H9 (cell line): Measurements from ENCODE around the gene KIAA1671. TPM values are rescaled to one million over a fixed set of nuclear protein-coding genes. Genes with fewer than 3 reads are reported as not detected.

Source experiments
- DNase-seq: peaks from one replicate; pipeline ENCODE4 v3.0.0-alpha.2; 2017
- H2AFZ ChIP-seq: one replicate; pipeline ENCODE4 v1.6.1; 2013; ENCODE audit warnings: mild to moderate bottlenecking, low read length, control low read depth, moderate library complexity
- H2AK5ac ChIP-seq: 2 replicates; pipeline ENCODE4 v1.6.1; 2013; ENCODE audit warnings: low read length, control low read depth, mixed read lengths; ENCODE audit not compliant: insufficient read length
- H2BK120ac ChIP-seq: one replicate; pipeline ENCODE4 v1.6.1; 2013; ENCODE audit warnings: low read depth, mild to moderate bottlenecking, low read length, control low read depth, inconsistent platforms; ENCODE audit not compliant: poor library complexity, severe bottlenecking
- H2BK12ac ChIP-seq: 2 replicates; pipeline ENCODE4 v1.6.1; 2013; ENCODE audit warnings: low read length, control low read depth, mixed read lengths, low read depth; ENCODE audit not compliant: insufficient read length
- H2BK15ac ChIP-seq: 2 replicates; pipeline ENCODE4 v1.6.1; 2013; ENCODE audit warnings: low read depth, low read length, control low read depth
- H2BK20ac ChIP-seq: one replicate; pipeline ENCODE4 v1.6.1; 2013; ENCODE audit warnings: low read depth, mild to moderate bottlenecking, low read length, control low read depth, inconsistent platforms; ENCODE audit not compliant: poor library complexity, severe bottlenecking
- H2BK5ac ChIP-seq: 2 replicates; pipeline ENCODE4 v1.6.1; 2013; ENCODE audit warnings: low read length, control low read depth, mixed read lengths; ENCODE audit not compliant: insufficient read length
- H3K14ac ChIP-seq: 2 replicates; pipeline ENCODE4 v1.6.1; 2013; ENCODE audit warnings: low read length, control low read depth; ENCODE audit not compliant: insufficient read depth
- H3K18ac ChIP-seq: 2 replicates; pipeline ENCODE4 v1.6.1; 2013; ENCODE audit warnings: low read depth, mild to moderate bottlenecking, mixed read lengths, low read length, control low read depth; ENCODE audit not compliant: insufficient read length
- H3K23ac ChIP-seq: 2 replicates; pipeline ENCODE4 v1.6.1; 2013; ENCODE audit warnings: low read length, control low read depth, mixed read lengths, low read depth; ENCODE audit not compliant: insufficient read length
- H3K23me2 ChIP-seq: 2 replicates; pipeline ENCODE4 v1.6.1; 2013; ENCODE audit warnings: low read depth, mild to moderate bottlenecking, mixed read lengths, low read length, control low read depth; ENCODE audit not compliant: insufficient read length, poor library complexity, severe bottlenecking
- H3K27ac ChIP-seq: 2 replicates; pipeline ENCODE4 v1.5.1; 2013; ENCODE audit warnings: low read length, control low read depth, mixed read lengths, low read depth; ENCODE audit not compliant: insufficient read length
- H3K27me3 ChIP-seq: 2 replicates; pipeline ENCODE4 v1.6.1; 2013; ENCODE audit warnings: low read length, control low read depth, inconsistent platforms; ENCODE audit not compliant: insufficient read depth
- H3K4ac ChIP-seq: 2 replicates; pipeline ENCODE4 v1.6.1; 2013; ENCODE audit warnings: low read depth, mild to moderate bottlenecking, control low read depth, inconsistent platforms, low read length, moderate library complexity
- H3K4me1 ChIP-seq: 2 replicates; pipeline ENCODE4 v1.6.1; 2013; ENCODE audit warnings: low read length, control low read depth, inconsistent platforms; ENCODE audit not compliant: insufficient read depth
- H3K4me2 ChIP-seq: 2 replicates; pipeline ENCODE4 v1.6.1; 2013; ENCODE audit warnings: low read length, control low read depth, mixed read lengths; ENCODE audit not compliant: insufficient read length, insufficient read depth
- H3K56ac ChIP-seq: 2 replicates; pipeline ENCODE4 v1.6.1; 2013; ENCODE audit warnings: low read depth, mild to moderate bottlenecking, mixed read lengths, low read length, control low read depth; ENCODE audit not compliant: insufficient read length
- H3K79me1 ChIP-seq: 2 replicates; pipeline ENCODE4 v1.6.1; 2013; ENCODE audit warnings: low read depth, mild to moderate bottlenecking, moderate library complexity, low read length, control low read depth, inconsistent platforms; ENCODE audit not compliant: insufficient read depth, poor library complexity, severe bottlenecking
- H3K79me2 ChIP-seq: 2 replicates; pipeline ENCODE4 v1.6.1; 2013; ENCODE audit warnings: low read length, control low read depth, inconsistent platforms; ENCODE audit not compliant: insufficient read depth
- H3K9ac ChIP-seq: 2 replicates; pipeline ENCODE4 v1.6.1; 2013; ENCODE audit warnings: low read length, control low read depth, mixed read lengths; ENCODE audit not compliant: insufficient read length; ENCODE audit errors: extremely low read depth
- H3K9me3 ChIP-seq: one replicate; pipeline ENCODE4 v1.6.1; 2013; ENCODE audit warnings: low read depth, low read length, inconsistent platforms; ENCODE audit not compliant: control insufficient read depth
- H3T11ph ChIP-seq: one replicate; pipeline ENCODE4 v1.6.1; 2013; ENCODE audit warnings: mild to moderate bottlenecking, low read length, control low read depth, inconsistent platforms
- H4K20me1 ChIP-seq: one replicate; pipeline ENCODE4 v1.6.1; 2013; ENCODE audit not compliant: control insufficient read depth, insufficient read length, insufficient read depth
- H4K5ac ChIP-seq: 2 replicates; pipeline ENCODE4 v1.6.1; 2013; ENCODE audit warnings: low read depth, mild to moderate bottlenecking, mixed read lengths, low read length, control low read depth; ENCODE audit not compliant: insufficient read length
- H4K8ac ChIP-seq: replicated peaks from 2 replicates; pipeline ENCODE4 v1.6.1; 2013; ENCODE audit warnings: low read length, control low read depth, mixed read lengths, low read depth; ENCODE audit not compliant: insufficient read length
- H4K91ac ChIP-seq: 2 replicates; pipeline ENCODE4 v1.6.1; 2013; ENCODE audit warnings: low read depth, mild to moderate bottlenecking, moderate library complexity, mixed read lengths, low read length, control low read depth; ENCODE audit not compliant: insufficient read length
- H3K27ac Mint-ChIP-seq, 3 experiments: 2 replicates in 2 of 3; 3 replicates in 1 of 3; pipeline ENCODE4 v1.8.0; 2020 to 2021; ENCODE audit warnings: mixed read lengths in 3 of 3, mild to moderate bottlenecking in 1 of 3, moderate library complexity in 1 of 3
- H3K27me3 Mint-ChIP-seq: 2 replicates; pipeline ENCODE4 v1.8.0; 2021; ENCODE audit warnings: low read depth, mild to moderate bottlenecking, moderate library complexity, mixed read lengths
- H3K36me3 Mint-ChIP-seq, 3 experiments: 2 replicates in 2 of 3; 3 replicates in 1 of 3; pipeline ENCODE4 v1.8.0; 2020 to 2021; ENCODE audit warnings: low read depth in 3 of 3, mixed read lengths in 3 of 3; ENCODE audit not compliant: insufficient read depth in 1 of 3
- H3K4me1 Mint-ChIP-seq, 2 experiments: 2 replicates each; pipeline ENCODE4 v1.8.0; 2020; ENCODE audit warnings: mixed read lengths in 2 of 2
- H3K4me3 Mint-ChIP-seq, 2 experiments: 2 replicates in 1 of 2; 3 replicates in 1 of 2; pipeline ENCODE4 v1.8.0; 2020 to 2021; ENCODE audit warnings: mild to moderate bottlenecking in 2 of 2, mixed read lengths in 2 of 2, moderate library complexity in 1 of 2
- H3K9me3 Mint-ChIP-seq, 2 experiments: 2 replicates in 1 of 2; 3 replicates in 1 of 2; pipeline ENCODE4 v1.8.0; 2020; ENCODE audit warnings: mild to moderate bottlenecking in 2 of 2, mixed read lengths in 2 of 2, moderate library complexity in 1 of 2
- CTCF ChIP-seq: fragments of 200-600 bp; sonication (generic); conservative IDR thresholded peaks from 3 replicates; pipeline ENCODE4 v1.8.0; 2021; ENCODE audit warnings: antibody characterized with exemption, mild to moderate bottlenecking
- WGBS: extraction: QIAGEN DNeasy Blood & Tissue Kit; methylation state at CpG from one replicate; pipeline ENCODE4 v1.1.7; 2013; ENCODE audit warnings: missing lambda C conversion rate, low lambda C conversion rate, mixed read lengths; ENCODE audit not compliant: insufficient read length; ENCODE audit errors: extremely low coverage; 5-methylcytosine and 5-hydroxymethylcytosine counted together
- total RNA-seq: library from RNA; stranded (reverse); gene quantifications from 2 replicates; pipeline ENCODE4 v1.2.1, GENCODE V29; 2021

The KIAA1671 gene
- total RNA-seq, 1 experiment from 2014 or later = 22.6 TPM

- no peak for TF ChIP-seq CTCF
- H2AK5ac ChIP-seq = no peak overlapping the region
- no peaks in the 10 kb centered on the region; a peak in 1 of 7 replicates for H3K36me3 Mint-ChIP-seq
- no peaks in the 10 kb centered on the region for H3K27me3 Mint-ChIP-seq
- no peak overlapping the region for H3K4me3 Mint-ChIP-seq
- no peak overlapping the region for H3K27ac Mint-ChIP-seq
- no peak overlapping the region for H2AFZ ChIP-seq
- no peak overlapping the region for H4K5ac ChIP-seq
- H2BK12ac ChIP-seq = no peak overlapping the region
- no peaks in the 10 kb centered on the region for H3K23me2 ChIP-seq
- H2BK120ac ChIP-seq = no peak overlapping the region
- H3K56ac ChIP-seq = no peak overlapping the region
- H3K18ac ChIP-seq = no peak overlapping the region
- H3K4ac ChIP-seq = no peak overlapping the region
- no peak overlapping the region for H4K91ac ChIP-seq
- no peaks in the 10 kb centered on the region for H3K79me1 ChIP-seq
- no peak overlapping the region for H3K27ac ChIP-seq
- no peaks in the 10 kb centered on the region for H3K9me3 Mint-ChIP-seq
- no CpG with 5 or more reads among the region's 10 CpGs for WGBS
- no peak overlapping the region for H2BK20ac ChIP-seq
- no peak overlapping the region for H3K4me2 ChIP-seq
- H3K9me3 ChIP-seq = no peaks in the 10 kb centered on the region
- H2BK5ac ChIP-seq = no peak overlapping the region
- H4K20me1 ChIP-seq = no peaks in the 10 kb centered on the region
- no peak overlapping the region for H4K8ac ChIP-seq
- DNase-seq = no peak
- no peak overlapping the region for H3K14ac ChIP-seq
- H3K27me3 ChIP-seq = no peaks in the 10 kb centered on the region
- H3K79me2 ChIP-seq = no peaks in the 10 kb centered on the region
- no peak overlapping the region for H3T11ph ChIP-seq
- H3K23ac ChIP-seq = no peak overlapping the region
- H3K9ac ChIP-seq = no peak overlapping the region
- H2BK15ac ChIP-seq = no peak overlapping the region
- peaks cover 23 to 31% of the 10 kb centered on the region in 2 experiments for H3K4me1 Mint-ChIP-seq
- peaks cover 3% of the 10 kb centered on the region; the same call in 1 of the 2 replicates for H3K4me1 ChIP-seq
These were observed 150.2 kb downstream of the KIAA1671 start for GRCh38 chr22:25102722-25103121.
